LNCaP clone FGC (cell line): Measurements from ENCODE around the gene C12orf43.

Experiments used
- DNase-seq: peaks from one replicate; pipeline ENCODE4 v3.0.0-alpha.2; 2011; ENCODE audit warnings: low read depth
- H3K4me3 ChIP-seq: 2 replicates; pipeline ENCODE4 v1.5.1; 2011; ENCODE audit warnings: mild to moderate bottlenecking, low read depth, low read length, control low read depth
- CTCF ChIP-seq: IDR thresholded peaks from 2 replicates; pipeline ENCODE4 v1.5.1; 2012; ENCODE audit warnings: mild to moderate bottlenecking; ENCODE audit not compliant: control insufficient read depth, insufficient read depth; ENCODE audit errors: extremely low read depth

Gene C12orf43

GRCh38 chr12:121026274-121027045 is 10.2 kb upstream of the C12orf43 start:
- no peak overlapping the region for H3K4me3 ChIP-seq
- TF ChIP-seq CTCF: no peak
- DNase-seq: no peak

GRCh38 chr12:121025442-121026226 is 9.3 kb upstream of the C12orf43 start:
- DNase-seq: no peak
- TF ChIP-seq CTCF: no peak
- H3K4me3 ChIP-seq: no peak overlapping the region

- no peak for TF ChIP-seq CTCF
- DNase-seq: no peak
- no peak overlapping the region for H3K4me3 ChIP-seq
Observed at GRCh38 chr12:121023799-121024198, 7.5 kb upstream of the C12orf43 start.

- TF ChIP-seq CTCF: no peak
- no peak for DNase-seq
- H3K4me3 ChIP-seq: no peak overlapping the region
Observed at GRCh38 chr12:121022713-121023112, 6.4 kb upstream of the C12orf43 start.

GRCh38 chr12:121021754-121022153 is 5.5 kb upstream of the C12orf43 start:
- TF ChIP-seq CTCF: no peak
- no peak for DNase-seq
- no peak overlapping the region for H3K4me3 ChIP-seq

GRCh38 chr12:121018860-121019617 is 2.8 kb upstream of the C12orf43 start:
- TF ChIP-seq CTCF: no peak
- no peak for DNase-seq
- no peak overlapping the region for H3K4me3 ChIP-seq
